Measurements from ENCODE around the gene EIF4G2. TPM values are rescaled to one million over a fixed set of nuclear protein-coding genes. Genes with fewer than 3 reads are reported as not detected.
"Not testable (repeated sequence)": the region's sequence is repeated elsewhere in the genome, so short reads cannot be mapped to it uniquely, and the experiment has no call there.

EIF4G2 gene
- total and polyA plus RNA-seq, 2 donors from 2014 or later: 238 to 716 TPM

GRCh38 chr11:10844796-10845195, 36.1 kb upstream of the EIF4G2 start:
- Histone ChIP-seq H3K9ac (ENCODE audit: low read length in 3 of 3) (no peak overlapping the region), H3K4me1 (ENCODE audit: control insufficient read depth in 2 of 3, insufficient read depth in 2 of 3, low read depth in 1 of 3, low read length in 3 of 3) (peaks cover 0 to 2% (median 0%) of the 10 kb centered on the region in 3 donors), H3K9me3 (ENCODE audit: control insufficient read depth in 2 of 3, insufficient read depth in 1 of 3, low read length in 3 of 3) (no peaks in the 10 kb centered on the region), H3K4me3 (ENCODE audit: low read length in 3 of 3) (no peak overlapping the region), H3K36me3 (ENCODE audit: control insufficient read depth in 2 of 3, insufficient read depth in 3 of 3, low read length in 3 of 3) (no peaks in the 10 kb centered on the region), H3K27ac (ENCODE audit: low read depth in 2 of 2, low read length in 2 of 2) (no peak overlapping the region), H3K27me3 (ENCODE audit: control insufficient read depth, insufficient read depth, low read length) (no peaks in the 10 kb centered on the region)
- DNase-seq (no peak), FAIRE-seq (no peak)
- TF ChIP-seq CTCF (IDR thresholded peaks at IDR 0.05; ENCODE audit: borderline replicate concordance, extremely low read depth, insufficient read depth): no peak
- intact Hi-C loops (cut with DNase I): no loop called here

- no peak overlapping the region for H3K9ac ChIP-seq (ENCODE audit: low read length in 3 of 3)
- TF ChIP-seq CTCF (IDR thresholded peaks at IDR 0.05; ENCODE audit: borderline replicate concordance, extremely low read depth, insufficient read depth): no peak
- no peak for FAIRE-seq
- H3K4me3 ChIP-seq (ENCODE audit: low read length in 3 of 3): no peak overlapping the region
- peaks cover 0 to 2% (median 0%) of the 10 kb centered on the region in 3 donors for H3K4me1 ChIP-seq (ENCODE audit: control insufficient read depth in 2 of 3, insufficient read depth in 2 of 3, low read depth in 1 of 3, low read length in 3 of 3)
- H3K36me3 ChIP-seq (ENCODE audit: control insufficient read depth in 2 of 3, insufficient read depth in 3 of 3, low read length in 3 of 3): no peaks in the 10 kb centered on the region
- H3K27me3 ChIP-seq (ENCODE audit: control insufficient read depth, insufficient read depth, low read length): no peaks in the 10 kb centered on the region
- no peaks in the 10 kb centered on the region for H3K9me3 ChIP-seq (ENCODE audit: control insufficient read depth in 2 of 3, insufficient read depth in 1 of 3, low read length in 3 of 3)
- no peak overlapping the region for H3K27ac ChIP-seq (ENCODE audit: low read depth in 2 of 2, low read length in 2 of 2)
- no peak for DNase-seq
- intact Hi-C loops (cut with DNase I): no loop called here
These were observed 35.6 kb upstream of the EIF4G2 start for GRCh38 chr11:10844356-10844755.

DNA sequence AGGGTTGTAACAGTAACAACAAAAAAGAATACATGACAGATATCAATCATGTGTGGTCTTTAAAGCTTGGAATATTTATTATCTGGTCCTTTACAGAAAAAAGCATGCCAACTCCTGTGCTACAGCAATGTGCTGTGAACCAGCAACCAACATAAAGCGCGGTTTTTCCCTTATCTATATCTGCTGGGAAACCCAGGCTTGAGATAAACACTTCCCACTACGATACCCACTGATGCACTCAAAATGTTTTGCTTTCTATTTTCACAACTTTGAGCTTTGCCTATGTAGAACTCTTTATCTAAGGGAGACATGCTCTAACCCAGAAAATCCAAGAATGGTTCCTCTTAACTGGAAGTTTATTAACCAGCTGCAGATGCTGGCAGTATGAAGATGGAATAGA, 30.2 kb upstream of the EIF4G2 start:
- Histone ChIP-seq H3K27me3 (ENCODE audit: control insufficient read depth, insufficient read depth, low read length) (no peaks in the 10 kb centered on the region), H3K9me3 (ENCODE audit: control insufficient read depth in 2 of 3, insufficient read depth in 1 of 3, low read length in 3 of 3) (no peaks in the 10 kb centered on the region), H3K27ac (ENCODE audit: low read depth in 2 of 2, low read length in 2 of 2) (no peak overlapping the region), H3K9ac (ENCODE audit: low read length in 3 of 3) (no peak overlapping the region), H3K36me3 (ENCODE audit: control insufficient read depth in 2 of 3, insufficient read depth in 3 of 3, low read length in 3 of 3) (no peaks in the 10 kb centered on the region), H3K4me1 (ENCODE audit: control insufficient read depth in 2 of 3, insufficient read depth in 2 of 3, low read depth in 1 of 3, low read length in 3 of 3) (no peaks in the 10 kb centered on the region), H3K4me3 (ENCODE audit: low read length in 3 of 3) (no peak overlapping the region)
- DNase-seq (no peak), FAIRE-seq (no peak)
- intact Hi-C loops (cut with DNase I): no loop called here
- TF ChIP-seq CTCF (IDR thresholded peaks at IDR 0.05; ENCODE audit: borderline replicate concordance, extremely low read depth, insufficient read depth): no peak

- no peak for FAIRE-seq
These were observed 29.4 kb upstream of the EIF4G2 start for GRCh38 chr11:10838083-10838482.

DNA sequence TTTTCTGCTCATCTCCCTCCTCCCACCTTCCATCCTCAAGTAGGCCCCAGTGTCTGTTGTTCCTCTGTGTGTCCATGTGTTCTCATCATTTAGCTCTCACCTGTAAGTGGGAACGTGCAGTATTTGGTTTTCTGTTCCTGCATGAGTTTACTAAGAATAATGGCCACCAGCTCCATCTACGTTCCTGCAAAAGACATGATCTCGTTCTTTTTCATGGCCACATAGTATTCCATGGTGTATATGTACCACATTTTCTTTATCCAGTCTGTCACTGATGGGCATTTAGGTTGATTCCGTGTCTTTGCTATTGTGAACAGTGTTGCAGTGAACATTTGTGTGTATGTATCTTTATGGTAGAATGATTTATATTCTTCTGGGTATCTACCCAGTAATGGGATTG, 28.2 kb upstream of the EIF4G2 start:
- H3K4me3 ChIP-seq (ENCODE audit: low read length in 3 of 3); H3K9ac ChIP-seq (ENCODE audit: low read length in 3 of 3); intact Hi-C loops (cut with DNase I); FAIRE-seq; DNase-seq; H3K27me3 ChIP-seq (ENCODE audit: control insufficient read depth, insufficient read depth, low read length); H3K9me3 ChIP-seq (ENCODE audit: control insufficient read depth in 2 of 3, insufficient read depth in 1 of 3, low read length in 3 of 3); H3K4me1 ChIP-seq (ENCODE audit: control insufficient read depth in 2 of 3, insufficient read depth in 2 of 3, low read depth in 1 of 3, low read length in 3 of 3); H3K27ac ChIP-seq (ENCODE audit: low read depth in 2 of 2, low read length in 2 of 2); H3K36me3 ChIP-seq (ENCODE audit: control insufficient read depth in 2 of 3, insufficient read depth in 3 of 3, low read length in 3 of 3): not testable (repeated sequence)

More at GRCh38 chr11:10838083-10838482, 29.4 kb upstream of the EIF4G2 start:
- DNase-seq: no peak
- no peak overlapping the region for H3K27ac ChIP-seq (ENCODE audit: low read depth in 2 of 2, low read length in 2 of 2)
- H3K4me3 ChIP-seq (ENCODE audit: low read length in 3 of 3): no peak overlapping the region
- no peaks in the 10 kb centered on the region for H3K27me3 ChIP-seq (ENCODE audit: control insufficient read depth, insufficient read depth, low read length)
- no peaks in the 10 kb centered on the region for H3K9me3 ChIP-seq (ENCODE audit: control insufficient read depth in 2 of 3, insufficient read depth in 1 of 3, low read length in 3 of 3)
- no peaks in the 10 kb centered on the region for H3K4me1 ChIP-seq (ENCODE audit: control insufficient read depth in 2 of 3, insufficient read depth in 2 of 3, low read depth in 1 of 3, low read length in 3 of 3)
- no peak overlapping the region for H3K9ac ChIP-seq (ENCODE audit: low read length in 3 of 3)
- no peak for TF ChIP-seq CTCF (IDR thresholded peaks at IDR 0.05; ENCODE audit: borderline replicate concordance, extremely low read depth, insufficient read depth)
- H3K36me3 ChIP-seq (ENCODE audit: control insufficient read depth in 2 of 3, insufficient read depth in 3 of 3, low read length in 3 of 3): no peaks in the 10 kb centered on the region
- intact Hi-C loops (cut with DNase I): no loop called here

All from kidney (tissue), 14 donors.